Inflammatory macrophage (primary cell): ENCODE data around the gene CXCL6.

Experiments used
- DNase-seq, 2 donors: peaks; one replicate each; pipeline ENCODE4 v3.0.0-alpha.2; 2020 to 2022
- total RNA-seq, 18 experiments: gene quantifications; one replicate each; lab custom pipeline; 2026; ENCODE audit warnings: mixed read lengths in 6 of 18, inconsistent platforms in 2 of 18; lab: John Stamatoyannopoulos, UW

CXCL6 gene
- 0 to 2.7 (median 0.05) reads per million in 18 experiments for total RNA-seq

DNA sequence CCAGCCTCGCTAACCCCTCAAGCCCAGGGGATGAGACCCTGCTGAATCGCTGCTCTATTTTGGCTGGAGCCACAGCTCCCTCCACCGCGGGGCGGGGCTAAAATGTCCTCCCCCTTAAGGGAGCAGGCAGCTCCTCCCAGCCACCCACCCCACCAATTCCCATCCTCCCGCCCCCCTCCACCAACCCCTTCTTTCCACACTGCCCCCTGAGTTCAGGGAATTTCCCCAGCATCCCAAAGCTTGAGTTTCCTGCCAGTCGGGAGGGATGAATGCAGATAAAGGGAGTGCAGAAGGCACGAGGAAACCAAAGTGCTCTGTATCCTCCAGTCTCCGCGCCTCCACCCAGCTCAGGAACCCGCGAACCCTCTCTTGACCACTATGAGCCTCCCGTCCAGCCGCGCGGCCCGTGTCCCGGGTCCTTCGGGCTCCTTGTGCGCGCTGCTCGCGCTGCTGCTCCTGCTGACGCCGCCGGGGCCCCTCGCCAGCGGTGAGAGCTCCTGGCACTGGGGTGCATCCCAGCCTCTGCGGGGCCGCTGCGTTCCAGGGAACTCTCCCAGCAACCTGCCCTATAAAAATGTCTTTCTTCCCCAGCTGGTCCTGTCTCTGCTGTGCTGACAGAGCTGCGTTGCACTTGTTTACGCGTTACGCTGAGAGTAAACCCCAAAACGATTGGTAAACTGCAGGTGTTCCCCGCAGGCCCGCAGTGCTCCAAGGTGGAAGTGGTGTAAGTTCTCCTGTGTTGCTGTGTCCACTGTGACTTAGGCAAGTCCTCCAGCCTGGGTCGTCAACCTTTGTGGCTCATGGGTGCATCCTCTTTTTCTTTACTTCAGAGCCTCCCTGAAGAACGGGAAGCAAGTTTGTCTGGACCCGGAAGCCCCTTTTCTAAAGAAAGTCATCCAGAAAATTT lies at the start of gene CXCL6:
CXCL6 (plus strand) TSS at position 306 of the 907 bp plus-strand sequence; CDS start at position 379, 73 bp downstream.
- peak; percentile 38 to 48 for DNase-seq

DNA sequence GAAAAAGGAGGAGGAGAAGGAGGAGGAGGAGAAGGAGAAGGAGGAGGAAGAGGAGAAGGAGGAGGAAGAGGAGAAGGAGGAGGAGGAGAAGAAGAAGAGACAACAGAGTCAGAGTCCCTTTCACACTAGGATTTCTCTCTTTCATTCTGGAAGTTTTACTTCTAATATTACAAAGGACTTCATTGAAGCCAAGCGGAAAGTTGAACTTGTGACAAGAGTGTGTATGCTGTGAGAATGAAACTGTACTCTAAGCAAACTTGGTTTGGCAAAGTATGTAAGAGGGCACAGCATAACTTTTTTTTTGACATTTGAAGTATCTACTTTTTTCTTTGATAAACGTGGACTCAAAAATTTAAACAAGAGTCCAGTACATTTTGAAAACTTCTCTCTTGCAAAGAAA lies 48.1 kb upstream of the CXCL6 start:
- no peak for DNase-seq

GRCh38 chr4:73798842-73799241 lies 37.6 kb upstream of the CXCL6 start:
- no peak for DNase-seq

DNA sequence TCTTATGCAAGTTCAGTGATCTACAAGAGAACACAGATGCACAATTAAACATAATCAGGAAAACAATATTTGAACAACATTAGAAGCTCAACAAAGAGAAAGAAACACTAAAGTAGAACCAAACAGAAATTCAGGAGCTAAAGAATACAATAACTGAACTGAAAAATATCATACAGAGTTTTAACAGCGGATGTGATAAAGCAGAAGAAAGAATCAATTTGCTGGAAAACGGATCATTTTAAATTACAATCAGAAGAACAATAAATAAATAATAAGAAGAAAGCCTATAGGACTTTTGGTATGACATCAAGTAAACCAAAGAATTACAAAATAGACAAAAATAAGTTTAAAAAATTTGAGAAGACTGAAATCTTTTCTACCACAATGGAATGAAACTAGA lies 36.3 kb upstream of the CXCL6 start:
- DNase-seq = no peak

DNA sequence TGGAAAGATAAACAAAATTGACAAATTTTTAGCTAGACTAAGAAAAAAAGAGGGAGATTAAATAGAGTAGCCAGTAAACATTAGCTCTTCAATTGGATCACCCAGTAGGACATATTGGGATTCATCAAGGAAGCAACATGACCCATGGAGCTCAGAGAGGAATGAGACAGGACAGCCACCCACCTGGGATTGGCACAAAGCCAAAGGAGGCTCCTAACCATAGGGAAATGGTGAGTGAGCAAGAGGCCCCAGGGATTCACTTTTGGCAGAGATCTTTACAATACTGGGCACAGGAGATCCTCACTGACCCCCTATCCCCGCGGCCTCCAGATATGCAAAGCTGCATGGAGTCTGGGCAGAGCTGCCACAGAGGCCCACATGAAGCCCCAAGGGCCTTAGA lies 34.8 kb upstream of the CXCL6 start:
- no peak for DNase-seq

DNA sequence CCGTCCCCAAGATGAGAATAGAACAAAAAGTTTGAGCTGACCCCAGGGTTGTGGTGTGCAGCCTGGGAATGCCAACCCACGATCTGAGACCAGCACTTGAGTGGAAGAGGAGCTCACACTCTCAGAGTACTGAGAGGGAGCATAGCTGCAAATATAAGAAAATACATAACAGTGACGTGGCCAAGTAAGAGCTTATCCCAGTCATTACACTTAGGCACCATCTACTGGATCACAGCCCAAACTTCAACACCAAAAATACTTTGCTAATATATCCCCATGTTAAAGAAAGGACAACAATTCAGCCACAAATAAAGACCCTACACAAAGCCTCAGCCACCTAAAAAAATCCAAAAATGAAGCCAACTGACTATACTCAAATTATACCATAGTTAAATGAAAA lies 33.3 kb upstream of the CXCL6 start:
- DNase-seq = no peak

GRCh38 chr4:73810191-73810590 lies 26.3 kb upstream of the CXCL6 start:
- DNase-seq = no peak

DNA sequence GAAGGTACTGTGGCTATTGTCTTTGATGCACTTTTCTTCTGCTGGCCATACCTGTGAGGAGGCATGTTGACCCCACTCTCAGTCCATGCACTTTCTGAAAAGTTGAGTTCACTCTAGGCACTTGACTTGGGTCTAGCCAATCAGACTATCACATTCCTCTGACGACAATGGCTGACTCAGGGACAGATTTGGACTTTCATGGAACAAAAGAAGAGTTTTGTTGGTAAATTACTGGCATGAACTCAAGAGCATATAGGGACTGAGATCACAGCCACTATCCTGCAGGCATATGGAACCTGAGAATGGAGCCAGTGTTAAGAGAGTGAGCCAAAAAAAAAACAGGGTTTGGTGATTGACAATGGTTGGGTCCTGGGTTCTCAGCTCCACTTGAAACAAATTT lies 24.6 kb upstream of the CXCL6 start:
- no peak for DNase-seq

DNA sequence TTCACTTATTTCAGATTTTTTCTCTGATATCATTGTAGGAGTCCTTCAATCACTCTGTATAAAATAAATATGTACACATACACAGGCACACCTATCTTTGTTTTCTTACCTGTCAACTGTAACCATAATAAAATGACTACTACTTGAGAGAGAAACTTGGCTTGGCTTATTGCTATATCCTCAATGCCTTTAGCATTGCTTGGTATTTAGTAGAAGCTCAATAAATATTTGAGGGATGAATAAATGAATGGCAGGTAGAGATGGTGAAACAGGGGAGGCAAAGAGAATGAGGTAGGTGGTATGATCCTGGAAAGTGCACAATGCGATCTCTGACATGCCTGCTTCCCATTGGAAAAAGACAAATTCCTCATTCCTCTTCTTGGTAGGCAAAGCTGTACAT lies 21.8 kb upstream of the CXCL6 start:
- DNase-seq = no peak

DNA sequence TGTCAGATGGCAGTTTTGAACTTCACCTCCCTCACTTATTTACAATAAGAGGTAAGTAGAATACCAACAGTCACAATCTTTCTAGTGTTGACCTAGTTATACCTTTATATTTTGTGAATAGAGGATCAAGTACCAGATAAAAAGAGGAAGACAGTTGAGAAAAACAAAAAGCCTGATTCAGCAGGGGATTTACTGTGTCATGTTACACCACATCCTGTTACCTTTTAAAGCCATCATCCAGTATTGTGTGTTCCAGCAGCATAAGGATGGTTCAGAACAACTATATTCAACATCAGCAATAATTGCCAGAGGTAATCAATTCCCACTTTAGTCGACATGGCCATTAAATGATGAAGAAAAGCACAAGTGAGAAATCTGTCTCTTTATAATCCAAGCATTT lies 21.3 kb upstream of the CXCL6 start:
- peak in 1 of 2 donors; percentile 24 for DNase-seq

DNA sequence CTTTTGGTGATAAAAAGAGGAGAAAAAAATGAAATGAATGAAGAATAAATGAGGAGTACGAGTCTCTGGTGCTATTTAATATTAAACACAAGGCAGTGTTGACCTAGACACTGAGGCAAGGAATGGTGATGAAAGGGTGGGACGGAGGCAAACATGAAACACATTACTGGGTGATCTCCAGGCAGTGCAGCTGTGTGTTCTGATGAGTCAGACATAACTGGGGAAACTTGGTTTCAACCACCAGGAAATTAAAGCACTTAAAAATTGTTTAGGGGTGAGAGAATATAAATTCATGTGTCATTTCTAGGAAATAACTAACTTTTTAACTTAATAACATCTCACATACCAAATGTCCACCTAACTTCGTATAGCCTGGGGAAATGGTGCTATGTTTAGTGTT lies 19.7 kb upstream of the CXCL6 start:
- no peak for DNase-seq

- no peak for DNase-seq
Observed at GRCh38 chr4:73817341-73817740, 19.1 kb upstream of the CXCL6 start.

DNA sequence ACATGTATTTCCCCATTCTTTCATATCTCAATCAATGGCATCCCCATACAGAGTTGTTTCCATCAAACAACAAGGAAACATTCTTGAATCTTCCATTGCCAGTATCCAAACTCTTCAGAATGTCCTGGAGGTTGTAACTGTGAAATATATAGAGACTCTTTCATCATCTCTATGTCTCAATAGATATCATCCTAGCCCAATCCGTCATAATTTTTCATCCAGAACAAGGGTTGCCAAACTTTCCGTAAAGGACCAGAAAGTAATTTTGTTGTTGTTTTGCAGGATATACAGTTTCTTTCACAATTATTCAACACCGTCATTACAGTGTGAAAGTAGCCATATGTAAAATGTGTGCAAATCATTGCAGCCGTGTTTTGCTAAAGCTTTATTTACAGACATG lies 15.2 kb upstream of the CXCL6 start:
- DNase-seq = peak in 1 of 2 donors; percentile 35

DNA sequence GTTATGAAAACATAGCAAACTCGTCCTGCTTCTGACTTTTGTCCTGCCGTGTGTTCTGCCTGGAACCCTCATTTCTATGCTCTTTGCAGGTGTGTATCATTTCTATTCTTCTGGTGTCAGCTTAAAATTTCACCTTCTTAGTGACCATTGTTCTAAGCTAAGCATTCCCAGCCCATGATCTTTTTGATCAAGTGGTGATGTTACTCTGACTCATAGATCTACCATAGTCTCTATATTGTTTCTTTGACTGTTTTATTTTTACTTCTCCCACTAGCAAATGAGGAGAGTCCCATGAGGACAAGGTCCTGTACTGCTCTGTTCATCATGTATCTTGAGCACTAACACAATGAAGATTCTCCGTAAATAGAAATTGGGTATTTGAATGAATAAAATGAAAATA lies 14.1 kb upstream of the CXCL6 start:
- no peak for DNase-seq

- DNase-seq = peak; percentile 66 to 78
Observed at GRCh38 chr4:73822812-73823504, 13.5 kb upstream of the CXCL6 start.

DNA sequence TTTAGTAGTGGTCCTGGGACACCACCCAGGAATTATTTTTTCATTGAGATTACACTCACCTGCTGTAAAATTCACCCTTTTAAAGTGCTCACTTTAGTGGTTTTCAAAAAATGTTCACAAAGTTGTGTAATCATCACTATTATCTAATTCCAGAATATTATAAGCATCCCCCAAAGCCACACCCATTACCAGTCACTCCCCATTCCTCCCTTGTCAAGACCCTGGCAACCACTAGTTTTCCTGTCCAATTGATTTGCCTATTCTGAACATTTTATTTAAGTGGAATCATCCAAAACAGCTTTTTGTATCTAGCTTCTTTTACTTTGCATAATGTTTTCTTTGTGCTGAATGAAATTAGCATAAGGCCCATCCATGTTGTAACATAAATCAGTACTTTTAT lies 12.7 kb upstream of the CXCL6 start:
- no peak for DNase-seq

GRCh38 chr4:73828956-73829355 lies 7.5 kb upstream of the CXCL6 start:
- DNase-seq = peak; percentile 66 to 78

- DNase-seq = no peak
Observed at GRCh38 chr4:73831569-73831968, 4.9 kb upstream of the CXCL6 start.

DNA sequence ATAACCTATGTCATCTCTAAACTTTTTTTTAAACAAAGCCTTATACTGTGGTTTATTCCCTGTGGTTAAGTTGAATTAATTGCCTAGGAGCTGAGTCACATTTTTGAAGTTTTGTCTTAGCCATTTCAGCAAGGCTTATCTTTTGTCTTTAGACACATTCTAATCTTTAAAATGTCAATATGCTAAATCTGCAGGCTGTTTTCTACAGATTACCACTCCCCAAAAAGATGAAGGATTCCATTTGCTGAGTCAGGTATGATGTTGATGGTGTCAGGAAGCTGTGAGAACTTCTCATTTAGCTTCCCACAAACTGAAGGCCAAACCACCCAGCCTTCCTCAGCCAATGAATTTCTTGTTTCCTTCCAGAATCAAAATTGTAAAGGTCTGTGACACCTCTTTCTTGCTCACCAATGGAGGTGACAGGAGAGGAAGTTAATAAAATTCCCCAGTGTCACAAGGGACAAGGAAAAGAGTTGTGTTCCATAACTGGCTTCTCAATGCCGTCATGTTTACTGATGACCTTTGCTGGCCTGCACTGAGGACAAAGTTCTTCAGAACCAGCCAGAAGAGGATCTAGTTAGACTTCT lies 3.7 kb upstream of the CXCL6 start:
- no peak for DNase-seq

GRCh38 chr4:73839071-73839470 lies 2.6 kb downstream of the CXCL6 start:
- DNase-seq = no peak

DNA sequence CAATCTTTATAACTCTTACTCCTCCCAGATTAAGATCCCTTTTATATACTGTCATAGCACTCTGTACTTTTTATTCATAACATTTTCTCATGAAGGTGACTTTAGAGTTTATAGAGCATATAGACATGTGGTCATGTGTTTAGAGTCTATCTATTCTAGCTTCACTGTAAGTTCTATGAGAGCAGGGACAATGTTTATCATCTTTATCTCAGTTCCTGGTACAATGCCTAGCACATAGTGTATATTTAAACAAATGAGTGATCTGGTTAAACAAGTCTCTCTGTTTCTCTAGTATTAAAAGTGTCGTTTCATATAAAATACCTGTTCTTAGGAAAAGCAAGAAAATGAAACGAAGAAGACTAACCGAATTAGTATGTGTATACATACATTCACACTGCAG lies 3.2 kb downstream of the CXCL6 start:
- DNase-seq = no peak

DNA sequence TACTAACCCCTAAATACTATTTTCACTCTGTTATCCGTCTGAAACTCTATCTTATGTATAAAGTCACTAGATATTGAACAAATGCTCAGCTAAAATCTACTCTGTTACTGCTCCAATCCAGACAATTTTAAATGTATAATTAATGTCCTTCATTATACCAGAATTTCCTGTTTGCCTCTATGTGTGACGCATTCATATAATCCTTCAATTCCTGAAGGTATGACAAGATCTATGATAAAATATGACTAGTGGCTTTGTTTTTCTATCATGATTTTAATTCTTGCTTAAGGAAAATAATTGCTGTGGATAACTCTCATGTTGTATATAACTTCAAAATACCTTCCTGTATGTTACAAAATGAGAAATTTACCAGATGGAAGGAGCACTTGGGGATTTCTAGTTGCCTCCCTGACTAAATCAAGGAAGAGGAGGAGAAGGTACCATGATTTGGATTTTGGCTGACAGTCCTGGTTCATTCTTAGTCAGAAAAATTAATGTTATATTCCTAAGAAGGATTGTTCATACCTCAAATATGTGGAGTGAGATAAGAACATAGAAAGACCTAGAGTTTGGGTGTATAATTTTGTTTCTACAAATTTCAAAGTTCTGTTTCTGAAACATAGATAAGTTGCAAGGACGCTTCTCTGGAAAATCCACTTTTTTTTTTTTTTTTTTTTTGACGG lies 4.9 kb downstream of the CXCL6 start:
- DNase-seq = no peak

- DNase-seq = no peak
Observed at GRCh38 chr4:73842696-73843095, 6.2 kb downstream of the CXCL6 start.
